Measurements from ENCODE around the gene CACNA2D2.

Gene CACNA2D2

GRCh38 chr3:50350527-50351322, 152.7 kb downstream of the CACNA2D2 start, which contains the start of the genes CYB561D2 and NPRL2 (continued):
- TF ChIP-seq SP3 (tag by site-specific recombination; IDR thresholded peaks at IDR 0.05) (peak; percentile 95), ZBTB44 (tag by site-specific recombination; IDR thresholded peaks at IDR 0.05) (no peak), YY2 (tag by site-specific recombination; IDR thresholded peaks at IDR 0.05) (peak; percentile 32; the same call in 1 of the 2 replicates), ZFHX2 (tag by site-specific recombination; conservative IDR thresholded peaks at IDR 0.05) (no peak), ZBTB7A (tag by site-specific recombination; IDR thresholded peaks at IDR 0.05; ENCODE audit: low read depth) (no peak), ZFP41 (tag by site-specific recombination; IDR thresholded peaks at IDR 0.05; ENCODE audit: borderline replicate concordance) (no peak), ZSCAN23 (tag by site-specific recombination; IDR thresholded peaks at IDR 0.05) (no peak), ZNF658 (tag by site-specific recombination; IDR thresholded peaks at IDR 0.05) (no peak), ZNF530 (tag by site-specific recombination; IDR thresholded peaks at IDR 0.05; ENCODE audit: low read depth) (no peak), ZNF114 (tag by site-specific recombination; IDR thresholded peaks at IDR 0.05) (no peak), ATF2 (tag by site-specific recombination; IDR thresholded peaks at IDR 0.05; ENCODE audit: low read depth) (no peak), ZNF510 (tag by site-specific recombination; IDR thresholded peaks at IDR 0.05; ENCODE audit: insufficient replicate concordance) (no peak), ZNF623 (tag by site-specific recombination; IDR thresholded peaks at IDR 0.05) (no peak), SETDB1 (IDR thresholded peaks at IDR 0.05; ENCODE audit: insufficient read length, low read length) (peak; percentile 10), ZNF23 (tag by site-specific recombination; IDR thresholded peaks at IDR 0.05; ENCODE audit: borderline replicate concordance) (no peak)
- TF ChIP-seq, protein P1, sequence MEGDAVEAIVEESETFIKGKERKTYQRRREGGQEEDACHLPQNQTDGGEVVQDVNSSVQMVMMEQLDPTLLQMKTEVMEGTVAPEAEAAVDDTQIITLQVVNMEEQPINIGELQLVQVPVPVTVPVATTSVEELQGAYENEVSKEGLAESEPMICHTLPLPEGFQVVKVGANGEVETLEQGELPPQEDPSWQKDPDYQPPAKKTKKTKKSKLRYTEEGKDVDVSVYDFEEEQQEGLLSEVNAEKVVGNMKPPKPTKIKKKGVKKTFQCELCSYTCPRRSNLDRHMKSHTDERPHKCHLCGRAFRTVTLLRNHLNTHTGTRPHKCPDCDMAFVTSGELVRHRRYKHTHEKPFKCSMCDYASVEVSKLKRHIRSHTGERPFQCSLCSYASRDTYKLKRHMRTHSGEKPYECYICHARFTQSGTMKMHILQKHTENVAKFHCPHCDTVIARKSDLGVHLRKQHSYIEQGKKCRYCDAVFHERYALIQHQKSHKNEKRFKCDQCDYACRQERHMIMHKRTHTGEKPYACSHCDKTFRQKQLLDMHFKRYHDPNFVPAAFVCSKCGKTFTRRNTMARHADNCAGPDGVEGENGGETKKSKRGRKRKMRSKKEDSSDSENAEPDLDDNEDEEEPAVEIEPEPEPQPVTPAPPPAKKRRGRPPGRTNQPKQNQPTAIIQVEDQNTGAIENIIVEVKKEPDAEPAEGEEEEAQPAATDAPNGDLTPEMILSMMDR (tag by site-specific recombination; IDR thresholded peaks at IDR 0.05) = no peak
- TF ChIP-seq, protein P2, sequence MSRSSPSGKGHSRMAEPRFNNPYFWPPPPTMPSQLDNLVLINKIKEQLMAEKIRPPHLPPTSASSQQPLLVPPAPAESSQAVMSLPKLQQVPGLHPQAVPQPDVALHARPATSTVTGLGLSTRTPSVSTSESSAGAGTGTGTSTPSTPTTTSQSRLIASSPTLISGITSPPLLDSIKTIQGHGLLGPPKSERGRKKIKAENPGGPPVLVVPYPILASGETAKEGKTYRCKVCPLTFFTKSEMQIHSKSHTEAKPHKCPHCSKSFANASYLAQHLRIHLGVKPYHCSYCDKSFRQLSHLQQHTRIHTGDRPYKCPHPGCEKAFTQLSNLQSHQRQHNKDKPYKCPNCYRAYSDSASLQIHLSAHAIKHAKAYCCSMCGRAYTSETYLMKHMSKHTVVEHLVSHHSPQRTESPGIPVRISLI (tag by site-specific recombination; IDR thresholded peaks at IDR 0.05) = no peak
- TF ChIP-seq, protein P3, sequence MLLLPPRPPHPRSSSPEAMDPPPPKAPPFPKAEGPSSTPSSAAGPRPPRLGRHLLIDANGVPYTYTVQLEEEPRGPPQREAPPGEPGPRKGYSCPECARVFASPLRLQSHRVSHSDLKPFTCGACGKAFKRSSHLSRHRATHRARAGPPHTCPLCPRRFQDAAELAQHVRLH (tag by site-specific recombination; IDR thresholded peaks at IDR 0.05) = peak; percentile 77; the same call in 1 of the 2 replicates
- TF ChIP-seq, protein P4, sequence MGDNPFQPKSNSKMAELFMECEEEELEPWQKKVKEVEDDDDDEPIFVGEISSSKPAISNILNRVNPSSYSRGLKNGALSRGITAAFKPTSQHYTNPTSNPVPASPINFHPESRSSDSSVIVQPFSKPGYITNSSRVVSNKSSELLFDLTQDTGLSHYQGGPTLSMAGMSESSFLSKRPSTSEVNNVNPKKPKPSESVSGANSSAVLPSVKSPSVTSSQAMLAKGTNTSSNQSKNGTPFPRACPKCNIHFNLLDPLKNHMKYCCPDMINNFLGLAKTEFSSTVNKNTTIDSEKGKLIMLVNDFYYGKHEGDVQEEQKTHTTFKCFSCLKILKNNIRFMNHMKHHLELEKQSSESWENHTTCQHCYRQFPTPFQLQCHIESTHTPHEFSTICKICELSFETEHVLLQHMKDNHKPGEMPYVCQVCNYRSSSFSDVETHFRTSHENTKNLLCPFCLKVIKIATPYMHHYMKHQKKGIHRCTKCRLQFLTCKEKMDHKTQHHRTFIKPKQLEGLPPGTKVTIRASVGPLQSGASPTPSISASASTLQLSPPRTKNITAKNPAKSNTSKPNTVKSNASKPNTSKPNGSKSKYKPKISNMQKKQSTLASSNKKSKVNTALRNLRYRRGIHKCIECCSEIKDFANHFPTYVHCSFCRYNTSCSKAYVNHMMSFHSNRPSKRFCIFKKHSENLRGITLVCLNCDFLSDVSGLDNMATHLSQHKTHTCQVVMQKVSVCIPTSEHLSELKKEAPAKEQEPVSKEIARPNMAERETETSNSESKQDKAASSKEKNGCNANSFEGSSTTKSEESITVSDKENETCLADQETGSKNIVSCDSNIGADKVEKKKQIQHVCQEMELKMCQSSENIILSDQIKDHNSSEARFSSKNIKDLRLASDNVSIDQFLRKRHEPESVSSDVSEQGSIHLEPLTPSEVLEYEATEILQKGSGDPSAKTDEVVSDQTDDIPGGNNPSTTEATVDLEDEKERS (tag by site-specific recombination; IDR thresholded peaks at IDR 0.05) = no peak
- TF ChIP-seq, protein P5, sequence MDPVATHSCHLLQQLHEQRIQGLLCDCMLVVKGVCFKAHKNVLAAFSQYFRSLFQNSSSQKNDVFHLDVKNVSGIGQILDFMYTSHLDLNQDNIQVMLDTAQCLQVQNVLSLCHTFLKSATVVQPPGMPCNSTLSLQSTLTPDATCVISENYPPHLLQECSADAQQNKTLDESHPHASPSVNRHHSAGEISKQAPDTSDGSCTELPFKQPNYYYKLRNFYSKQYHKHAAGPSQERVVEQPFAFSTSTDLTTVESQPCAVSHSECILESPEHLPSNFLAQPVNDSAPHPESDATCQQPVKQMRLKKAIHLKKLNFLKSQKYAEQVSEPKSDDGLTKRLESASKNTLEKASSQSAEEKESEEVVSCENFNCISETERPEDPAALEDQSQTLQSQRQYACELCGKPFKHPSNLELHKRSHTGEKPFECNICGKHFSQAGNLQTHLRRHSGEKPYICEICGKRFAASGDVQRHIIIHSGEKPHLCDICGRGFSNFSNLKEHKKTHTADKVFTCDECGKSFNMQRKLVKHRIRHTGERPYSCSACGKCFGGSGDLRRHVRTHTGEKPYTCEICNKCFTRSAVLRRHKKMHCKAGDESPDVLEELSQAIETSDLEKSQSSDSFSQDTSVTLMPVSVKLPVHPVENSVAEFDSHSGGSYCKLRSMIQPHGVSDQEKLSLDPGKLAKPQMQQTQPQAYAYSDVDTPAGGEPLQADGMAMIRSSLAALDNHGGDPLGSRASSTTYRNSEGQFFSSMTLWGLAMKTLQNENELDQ (tag by site-specific recombination; IDR thresholded peaks at IDR 0.05; ENCODE audit: low read depth) = no peak

Measured in HEK293 (cell line).